ENCODE measurements around the gene SIRT2. TPM values are rescaled to one million over a fixed set of nuclear protein-coding genes. Genes with fewer than 3 reads are reported as not detected.

The SIRT2 gene
- total and polyA plus RNA-seq, 2 donors (not counting 1 experiment from before 2014, with no cell fraction given): 42.4 to 65.9 TPM

DNA sequence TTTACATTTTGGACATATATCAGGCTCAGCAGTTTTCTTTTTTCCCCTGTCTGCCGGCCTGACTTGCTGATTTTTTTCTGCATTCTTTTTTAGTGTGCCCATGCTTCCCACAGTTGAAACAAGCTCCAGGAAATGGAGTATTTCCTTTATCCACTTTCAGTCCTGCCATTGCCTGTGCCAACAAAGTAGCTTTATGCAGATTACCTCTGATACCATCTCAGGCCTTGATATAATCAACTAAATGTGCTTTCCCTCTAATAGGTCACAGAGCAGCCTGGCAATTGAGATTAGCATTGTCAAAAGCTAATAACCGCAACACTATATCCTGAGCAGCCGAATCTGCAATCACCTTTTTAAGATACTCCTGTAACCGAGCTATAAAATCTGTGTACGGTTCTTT lies 40.5 kb upstream of the SIRT2 start:
- DNase-seq (no peak), ATAC-seq (ENCODE audit: low read depth) (no peak)
- Histone ChIP-seq H3K4me3 (ENCODE audit: control extremely low read depth in 1 of 5, extremely low read depth in 1 of 5, insufficient read depth in 1 of 5, low read depth in 2 of 5, low read length in 4 of 5) (no peak overlapping the region), H3K36me3 (replicated peaks in 1 of 2; ENCODE audit: control extremely low read depth in 1 of 2, control insufficient read depth in 1 of 2, extremely low read depth in 1 of 2, insufficient read depth in 2 of 2, low read length in 1 of 2) (no peaks in the 10 kb centered on the region), H3K4me1 (ENCODE audit: control insufficient read depth in 2 of 2, insufficient read depth in 2 of 2, low read length in 2 of 2) (no peaks in the 10 kb centered on the region), H3K9me3 (ENCODE audit: control extremely low read depth in 1 of 3, control insufficient read depth in 2 of 3, insufficient read depth in 1 of 3, low read length in 2 of 3) (peaks cover 0 to 8% (median 0%) of the 10 kb centered on the region in 3 donors), H3K79me2 (ENCODE audit: control insufficient read depth, insufficient read depth, low read length) (no peaks in the 10 kb centered on the region), H3K27me3 (replicated peaks in 1 of 4; ENCODE audit: control extremely low read depth in 1 of 4, control insufficient read depth in 3 of 4, insufficient read depth in 4 of 4, low read length in 3 of 4) (no peaks in the 10 kb centered on the region), H3K9ac (ENCODE audit: low read length) (no peak overlapping the region), H4K20me1 (ENCODE audit: control insufficient read depth, insufficient read depth, low read length, poor library complexity, severe bottlenecking) (no peaks in the 10 kb centered on the region), H3K4me2 (replicated peaks; ENCODE audit: low read depth, low read length, poor library complexity, severe bottlenecking) (no peak overlapping the region), H3K27ac (ENCODE audit: low read length in 2 of 2) (no peak overlapping the region), H2AFZ (ENCODE audit: insufficient read depth, low read depth, low read length, poor library complexity, severe bottlenecking) (no peak overlapping the region)
- POLR2A ChIA-PET: no interaction called here
- intact Hi-C loops (cut with micrococcal nuclease): no loop called here
- CTCF ChIA-PET: interaction anchor here (0.7 kb wide), 1 partner anchor 306 kb away, joined by 3 read pairs; no protein-coding TSS in a partner anchor
- WGBS (ENCODE audit: insufficient coverage): 41% methylated on average over 5 of the region's 5 CpGs
- Mint-ChIP-seq H3K27me3 (peaks cover 8% of the 10 kb centered on the region), H3K4me1 (no peaks in the 10 kb centered on the region), H3K4me3 (no peak overlapping the region), H3K27ac (no peak overlapping the region), H3K9me3 (ENCODE audit: insufficient read depth) (peaks cover 6% of the 10 kb centered on the region)
- TF ChIP-seq EZH2 (IDR thresholded peaks at IDR 0.05; ENCODE audit: borderline replicate concordance, insufficient read depth, low read depth, low read length, poor library complexity, severe bottlenecking) (no peak), CTCF (IDR thresholded peaks at IDR 0.05) (no peak)

GRCh38 chr19:38933544-38933943 lies 34.1 kb upstream of the SIRT2 start:
- DNase-seq (no peak), ATAC-seq (ENCODE audit: low read depth) (no peak)
- H3K9ac ChIP-seq (ENCODE audit: low read length): no peak overlapping the region
- intact Hi-C loops (cut with micrococcal nuclease): no loop called here
- H3K79me2 ChIP-seq (ENCODE audit: control insufficient read depth, insufficient read depth, low read length): peaks cover 22% of the 10 kb centered on the region
- no peaks in the 10 kb centered on the region for H3K27me3 Mint-ChIP-seq
- ChIA-PET CTCF (interaction anchor here (0.5 to 5.6 kb wide), 11 partner anchors 12 to 559 kb away, joined by 3 to 55 read pairs (median 4); partner anchors contain the start of genes FAM98C and PSMD8), POLR2A (interaction anchor here (0.6 kb wide), 1 partner anchor 56 kb away, joined by 3 read pairs; the partner anchor contains the start of gene RINL)
- no peaks in the 10 kb centered on the region for H3K27me3 ChIP-seq (replicated peaks in 1 of 4; ENCODE audit: control extremely low read depth in 1 of 4, control insufficient read depth in 3 of 4, insufficient read depth in 4 of 4, low read length in 3 of 4)
- peaks cover 9% of the 10 kb centered on the region for H3K9me3 Mint-ChIP-seq (ENCODE audit: insufficient read depth)
- peaks cover 19 to 28% of the 10 kb centered on the region in 2 donors for H3K4me1 ChIP-seq (ENCODE audit: control insufficient read depth in 2 of 2, insufficient read depth in 2 of 2, low read length in 2 of 2)
- H3K9me3 ChIP-seq (ENCODE audit: control extremely low read depth in 1 of 3, control insufficient read depth in 2 of 3, insufficient read depth in 1 of 3, low read length in 2 of 3): peaks cover 0 to 11% (median 0%) of the 10 kb centered on the region in 3 donors
- H3K27ac Mint-ChIP-seq: no peak overlapping the region
- no peak overlapping the region for H3K4me2 ChIP-seq (replicated peaks; ENCODE audit: low read depth, low read length, poor library complexity, severe bottlenecking)
- no peak overlapping the region for H2AFZ ChIP-seq (ENCODE audit: insufficient read depth, low read depth, low read length, poor library complexity, severe bottlenecking)
- 100% methylated on average over 1 of the region's 4 CpGs for WGBS (ENCODE audit: insufficient coverage)
- no peak overlapping the region for H3K4me3 ChIP-seq (ENCODE audit: control extremely low read depth in 1 of 5, extremely low read depth in 1 of 5, insufficient read depth in 1 of 5, low read depth in 2 of 5, low read length in 4 of 5)
- peaks cover 5% of the 10 kb centered on the region for H4K20me1 ChIP-seq (ENCODE audit: control insufficient read depth, insufficient read depth, low read length, poor library complexity, severe bottlenecking)
- H3K4me1 Mint-ChIP-seq: peaks cover 26% of the 10 kb centered on the region
- H3K4me3 Mint-ChIP-seq: no peak overlapping the region
- TF ChIP-seq CTCF (IDR thresholded peaks at IDR 0.05) (no peak), EZH2 (IDR thresholded peaks at IDR 0.05; ENCODE audit: borderline replicate concordance, insufficient read depth, low read depth, low read length, poor library complexity, severe bottlenecking) (no peak)
- no peak overlapping the region for H3K27ac ChIP-seq (ENCODE audit: low read length in 2 of 2)
- peaks cover 0 to 18% of the 10 kb centered on the region in 2 experiments for H3K36me3 ChIP-seq (replicated peaks in 1 of 2; ENCODE audit: control extremely low read depth in 1 of 2, control insufficient read depth in 1 of 2, extremely low read depth in 1 of 2, insufficient read depth in 2 of 2, low read length in 1 of 2)
